Measurements from ENCODE around the gene POLR1B.
"Not testable (repeated sequence)": the region's sequence is repeated elsewhere in the genome, so short reads cannot be mapped to it uniquely, and the experiment has no call there.

DNA sequence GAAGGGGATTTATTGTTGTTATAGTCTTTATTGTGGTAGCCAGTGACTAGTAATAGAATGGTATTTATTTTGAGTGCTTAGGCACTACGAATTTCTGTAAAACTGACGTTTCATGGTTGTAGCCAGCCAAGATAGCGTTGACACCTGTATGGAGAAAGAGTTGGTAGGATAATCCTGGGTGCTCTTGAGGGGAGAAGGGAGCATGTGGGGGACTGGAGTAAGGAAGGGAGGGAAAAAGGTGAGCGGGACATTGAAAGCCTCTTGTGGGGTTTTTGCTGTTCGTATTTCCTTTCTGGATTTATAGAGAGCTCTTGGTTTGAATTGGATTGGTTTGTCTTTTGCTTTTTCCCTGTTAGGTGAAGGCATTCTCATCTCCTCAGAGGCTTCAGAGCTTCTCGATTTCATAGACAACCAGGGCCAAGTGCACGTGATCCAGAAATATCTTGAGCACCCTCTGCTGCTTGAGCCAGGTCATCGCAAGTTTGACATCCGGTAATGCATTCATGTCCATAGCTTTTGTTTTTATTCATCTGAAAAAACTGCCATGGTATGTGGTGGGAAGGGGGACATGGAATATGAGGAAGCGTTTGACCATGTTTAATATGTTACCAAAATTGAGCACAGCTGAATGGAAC, 41.3 kb upstream of the POLR1B start:
- peak; percentile 34 for TF ChIP-seq CTCF (IDR thresholded peaks at IDR 0.05; ENCODE audit: low read depth, low read length, poor library complexity, severe bottlenecking)
- not testable (repeated sequence) for TF ChIP-seq EZH2phosphoT487 (IDR thresholded peaks at IDR 0.05; ENCODE audit: borderline replicate concordance, low read length)
